K562 (cell line): ENCODE data around the gene TRDMT1. TPM values are rescaled to one million over a fixed set of nuclear protein-coding genes. Genes with fewer than 3 reads are reported as not detected.

Source experiments
- ADNP ChIP-seq: fragments of 200-800 bp; sonication (Bioruptor generic); IDR thresholded peaks from 2 replicates; pipeline ENCODE4 v1.6.1; 2016; ENCODE audit warnings: missing genetic modification characterization, missing compliant biosample characterization
- BCLAF1 ChIP-seq, 2 experiments: fragments of 450-650 bp in 1 of 2; IDR thresholded peaks; 2 replicates each; pipeline ENCODE4 v1.6.1; 2011 to 2017; ENCODE audit warnings: low read depth in 2 of 2, antibody characterized with exemption in 1 of 2, borderline replicate concordance in 1 of 2, low read length in 1 of 2, mild to moderate bottlenecking in 1 of 2, mixed read lengths in 1 of 2; ENCODE audit not compliant: control insufficient read depth in 1 of 2
- CEBPG ChIP-seq, 3 experiments: fragments of 200-800 bp in 1 of 3; sonication (Bioruptor generic) in 1 of 3; sonication (generic) in 1 of 3; formaldehyde crosslinking in 1 of 3; IDR thresholded peaks in 2 of 3; conservative IDR thresholded peaks in 1 of 3; 2 replicates each; pipeline versions ENCODE4 v1.6.1 to v1.8.0; 2016 to 2022; ENCODE audit warnings: missing compliant biosample characterization in 2 of 3, missing genetic modification characterization in 2 of 3, mild to moderate bottlenecking in 1 of 3, missing genetic modification reagents in 1 of 3
- DDX20 ChIP-seq: fragments of 450-650 bp; IDR thresholded peaks from 2 replicates; pipeline ENCODE4 v1.6.1; 2016; ENCODE audit warnings: missing genetic modification characterization, low read depth, mild to moderate bottlenecking, missing compliant biosample characterization, moderate library complexity
- ESRRA ChIP-seq: fragments of 450-650 bp; IDR thresholded peaks from 2 replicates; pipeline ENCODE4 v1.6.1; 2014; ENCODE audit warnings: low read depth, mild to moderate bottlenecking, moderate library complexity, borderline replicate concordance
- ETV1 ChIP-seq: fragments of 450-650 bp; conservative IDR thresholded peaks from 2 replicates; pipeline ENCODE4 v1.6.1; 2016; ENCODE audit warnings: missing genetic modification characterization, control low read depth, low read depth, missing compliant biosample characterization
- FOXK1 ChIP-seq: sonication (generic); formaldehyde crosslinking; IDR thresholded peaks from 2 replicates; pipeline ENCODE4 v1.8.0; 2022; ENCODE audit warnings: missing genetic modification reagents, mild to moderate bottlenecking, borderline replicate concordance
- HMGN3 ChIP-seq: IDR thresholded peaks from 2 replicates; pipeline ENCODE4 v1.6.1; 2011; ENCODE audit warnings: borderline replicate concordance, low read depth, mild to moderate bottlenecking, mixed read lengths, low read length; ENCODE audit not compliant: insufficient read length; ENCODE audit errors: extremely low read depth
- L3MBTL2 ChIP-seq: fragments of 450-650 bp; IDR thresholded peaks from 2 replicates; pipeline ENCODE4 v1.6.1; 2016; ENCODE audit warnings: mild to moderate bottlenecking, moderate library complexity
- MAFG ChIP-seq: fragments of 450-650 bp; conservative IDR thresholded peaks from 2 replicates; pipeline ENCODE4 v1.6.1; 2016; ENCODE audit warnings: missing genetic modification characterization, missing compliant biosample characterization
- MCM7 ChIP-seq, 2 experiments: fragments of 450-650 bp; IDR thresholded peaks; 2 replicates each; pipeline ENCODE4 v1.6.1; 2016 to 2018
- MYC ChIP-seq, 2 experiments: fragments of 250-450 bp in 1 of 2; sonication (Bioruptor Pico) in 1 of 2; IDR thresholded peaks; 2 replicates each; pipeline versions ENCODE4 v1.5.1 to v1.6.1; 2012 to 2021; ENCODE audit warnings: low read depth in 2 of 2, borderline replicate concordance in 1 of 2, improper control_type of control experiment in 1 of 2, low read length in 1 of 2, mild to moderate bottlenecking in 1 of 2, moderate library complexity in 1 of 2
- NR0B1 ChIP-seq: fragments of 450-650 bp; IDR thresholded peaks from one replicate; pipeline ENCODE4 v1.6.1; 2018; ENCODE audit warnings: mild to moderate bottlenecking, moderate library complexity; ENCODE audit not compliant: partially characterized antibody
- PHB ChIP-seq: fragments of 250-450 bp; sonication (Bioruptor Pico); IDR thresholded peaks from 2 replicates; pipeline ENCODE4 v1.5.0; 2021
- SIRT6 ChIP-seq: IDR thresholded peaks from one replicate; pipeline ENCODE4 v1.6.1; 2012; ENCODE audit warnings: low read depth, mild to moderate bottlenecking, control low read depth, inconsistent platforms, low read length, moderate library complexity
- SLC30A9 ChIP-seq: fragments of 250-450 bp; sonication (Bioruptor Pico); IDR thresholded peaks from 2 replicates; pipeline ENCODE4 v1.8.0; 2022; ENCODE audit warnings: mild to moderate bottlenecking, moderate library complexity
- SMAD3 ChIP-seq: fragments of 450-650 bp; formaldehyde crosslinking; conservative IDR thresholded peaks from 2 replicates; pipeline ENCODE4 v1.4.0; 2020; ENCODE audit warnings: mild to moderate bottlenecking
- SNAPC5 ChIP-seq: fragments of 250-450 bp; sonication (Bioruptor Pico); IDR thresholded peaks from 2 replicates; pipeline ENCODE4 v1.8.0; 2021; ENCODE audit warnings: moderate library complexity, mild to moderate bottlenecking, inconsistent platforms
- TARDBP ChIP-seq: fragments of 450-650 bp; IDR thresholded peaks from 2 replicates; pipeline ENCODE4 v1.6.1; 2016
- TCF7 ChIP-seq: sonication (generic); IDR thresholded peaks from 2 replicates; pipeline ENCODE4 v1.6.1; 2016; ENCODE audit warnings: antibody characterized with exemption, borderline replicate concordance
- U2AF1 ChIP-seq: fragments of 200-400 bp; formaldehyde crosslinking; optimal IDR thresholded peaks from 2 replicates; pipeline ENCODE3; 2017; ENCODE audit warnings: mild to moderate bottlenecking, low read depth, low read length, moderate library complexity
- U2AF2 ChIP-seq: fragments of 200-400 bp; formaldehyde crosslinking; optimal IDR thresholded peaks from 2 replicates; pipeline ENCODE3; 2017; ENCODE audit warnings: low read depth, mild to moderate bottlenecking, low read length
- ZEB2 ChIP-seq: fragments of 450-650 bp; IDR thresholded peaks from 2 replicates; pipeline ENCODE4 v1.6.1; 2016
- ZNF224 ChIP-seq: sonication (generic); formaldehyde crosslinking; IDR thresholded peaks from 2 replicates; pipeline ENCODE4 v1.8.0; 2022; ENCODE audit warnings: mild to moderate bottlenecking, missing genetic modification reagents
- polyA plus RNA-seq, 8 experiments: library from polyadenylated mRNA; depleted of rRNA in 4 of 8; stranded (reverse) in 5 of 8; unstranded in 3 of 8; fragments of >200 nt; fragmentation: Nextera tagmentation in 2 of 8; fragmentation: Illumina TruSeq in 1 of 8; extraction: Ambion mirVana in 2 of 8; extraction: Trizol in 1 of 8; gene quantifications; 2 replicates each; pipeline versions ENCODE4 v1.2.1 to v1.2.3, GENCODE V29; 2011 to 2014; ENCODE audit warnings: inconsistent platforms in 1 of 8, missing spikeins in 1 of 8
- total RNA-seq, 7 experiments: library from RNA; depleted of rRNA in 6 of 7; stranded (reverse); fragments of >200 nt in 6 of 7; fragmentation: Illumina TruSeq in 2 of 7; extraction: Trizol in 2 of 7; gene quantifications; 2 replicates each; pipeline versions ENCODE4 v1.2.1 to v1.2.3, GENCODE V29; 2011 to 2021; ENCODE audit warnings: low replicate concordance in 1 of 7

TRDMT1 gene
- total and polyA plus RNA-seq, 9 of the 15 experiments (the other 6 are each of a cell fraction or from before 2014, with no cell fraction given): 5.4 to 12.6 (median 9.3) TPM

GRCh38 chr10:17216217-17216900 lies 14.9 kb upstream of the TRDMT1 start (continued):
- no peak for TF ChIP-seq U2AF1
- no peak for TF ChIP-seq SNAPC5 (CRISPR knock-in tag)
- TF ChIP-seq ADNP (tag): no peak
- no peak for TF ChIP-seq U2AF2
- no peak for TF ChIP-seq TCF7
- peak; percentile 93 for TF ChIP-seq ETV1
- TF ChIP-seq SIRT6: no peak
- no peak for TF ChIP-seq HMGN3
- TF ChIP-seq MCM7 (IDR thresholded peaks at IDR 0.05): no peak
- TF ChIP-seq MYC (IDR thresholded peaks at IDR 0.05; ENCODE audit: low read depth, low read length): 0 out of 2 replicates have a peak, but pooled peaks have one; percentile 26
- TF ChIP-seq MYC (CRISPR knock-in tag; IDR thresholded peaks at IDR 0.05; ENCODE audit: borderline replicate concordance, low read depth): no peak
- TF ChIP-seq FOXK1 (CRISPR knock-in tag): no peak
- no peak for TF ChIP-seq L3MBTL2
- peak in 1 of 2 experiments; percentile 46; a peak in 1 of 4 replicates for TF ChIP-seq BCLAF1 (IDR thresholded peaks at IDR 0.05; ENCODE audit: borderline replicate concordance in 1 of 2, control insufficient read depth in 1 of 2, low read depth in 2 of 2, low read length in 1 of 2)
- no peak for TF ChIP-seq ZNF224
- TF ChIP-seq NR0B1: no peak
- no peak for TF ChIP-seq PHB (CRISPR knock-in tag)
- TF ChIP-seq CEBPG (CRISPR knock-in tag; IDR thresholded peaks at IDR 0.05): 0 out of 2 replicates have a peak, but pooled peaks have one; percentile 22
- peak; percentile 93 for TF ChIP-seq CEBPG (tag; conservative IDR thresholded peaks at IDR 0.05 in 1 of 2, IDR thresholded peaks at IDR 0.05 in 1 of 2)
- 0 out of 2 replicates have a peak, but pooled peaks have one; percentile 13 for TF ChIP-seq DDX20 (tag)
- TF ChIP-seq TARDBP: no peak
- peak; percentile 56 for TF ChIP-seq MAFG (tag)
- TF ChIP-seq ZEB2: no peak; the same call in 1 of the 2 replicates
- TF ChIP-seq ESRRA: no peak
- no peak for TF ChIP-seq SMAD3 (CRISPR knock-in tag)
- no peak for TF ChIP-seq SLC30A9 (CRISPR knock-in tag)
